WTC11 (cell line): ENCODE measurements around the gene SCD5.

ENCODE experiments used
- GABPB1 ChIP-seq: sonication (generic); formaldehyde crosslinking; IDR thresholded peaks from 2 replicates; pipeline ENCODE4 v1.8.1; 2023; ENCODE audit warnings: mild to moderate bottlenecking, missing genetic modification reagents
- IRF2 ChIP-seq: sonication (generic); formaldehyde crosslinking; IDR thresholded peaks from 2 replicates; pipeline ENCODE4 v1.8.0; 2022; ENCODE audit warnings: low read depth, missing genetic modification reagents, borderline replicate concordance
- JAZF1 ChIP-seq: fragments of 250-450 bp; sonication (Bioruptor Pico); IDR thresholded peaks from 2 replicates; pipeline ENCODE4 v1.9.0; 2021; ENCODE audit warnings: moderate library complexity, mild to moderate bottlenecking, inconsistent platforms
- NFYB ChIP-seq: sonication (generic); formaldehyde crosslinking; conservative IDR thresholded peaks from 2 replicates; pipeline ENCODE4 v1.8.0; 2022; ENCODE audit warnings: low read depth, missing genetic modification reagents
- NR1H2 ChIP-seq: sonication (generic); formaldehyde crosslinking; IDR thresholded peaks from 2 replicates; pipeline ENCODE4 v1.9.0; 2021; ENCODE audit warnings: mild to moderate bottlenecking, moderate library complexity, missing genetic modification reagents
- SMAD3 ChIP-seq: sonication (generic); formaldehyde crosslinking; IDR thresholded peaks from 2 replicates; pipeline ENCODE4 v1.8.0; 2022; ENCODE audit warnings: missing genetic modification reagents, mild to moderate bottlenecking, borderline replicate concordance
- SMAD4 ChIP-seq: sonication (generic); formaldehyde crosslinking; IDR thresholded peaks from 2 replicates; pipeline ENCODE4 v1.8.0; 2022; ENCODE audit warnings: mild to moderate bottlenecking, missing genetic modification reagents
- TEAD4 ChIP-seq: sonication (generic); formaldehyde crosslinking; IDR thresholded peaks from 2 replicates; pipeline ENCODE4 v1.8.0; 2022; ENCODE audit warnings: mild to moderate bottlenecking, missing genetic modification reagents
- ZNF121 ChIP-seq: sonication (generic); formaldehyde crosslinking; IDR thresholded peaks from 2 replicates; pipeline ENCODE4 v1.8.0; 2023; ENCODE audit warnings: missing genetic modification reagents
- ZNF317 ChIP-seq: sonication (generic); formaldehyde crosslinking; IDR thresholded peaks from 2 replicates; pipeline ENCODE4 v1.8.1; 2023; ENCODE audit warnings: low read depth, mild to moderate bottlenecking, moderate library complexity, missing genetic modification reagents, borderline replicate concordance
- TF ChIP-seq, protein P1 (sequence below): fragments of 200-600 bp; IDR thresholded peaks from 2 replicates; pipeline ENCODE4 v1.8.0; 2022; ENCODE audit warnings: antibody characterized with exemption
- TF ChIP-seq, protein P2 (sequence below): sonication (generic); formaldehyde crosslinking; IDR thresholded peaks from 2 replicates; pipeline ENCODE4 v1.8.1; 2022; ENCODE audit warnings: mild to moderate bottlenecking, moderate library complexity, missing genetic modification reagents
- TF ChIP-seq, protein P3 (sequence below): sonication (generic); formaldehyde crosslinking; IDR thresholded peaks from 2 replicates; pipeline ENCODE4 v1.8.1; 2023; ENCODE audit warnings: mild to moderate bottlenecking, missing genetic modification reagents

- TF ChIP-seq JAZF1 (CRISPR knock-in tag) = no peak
- TF ChIP-seq, protein P1, sequence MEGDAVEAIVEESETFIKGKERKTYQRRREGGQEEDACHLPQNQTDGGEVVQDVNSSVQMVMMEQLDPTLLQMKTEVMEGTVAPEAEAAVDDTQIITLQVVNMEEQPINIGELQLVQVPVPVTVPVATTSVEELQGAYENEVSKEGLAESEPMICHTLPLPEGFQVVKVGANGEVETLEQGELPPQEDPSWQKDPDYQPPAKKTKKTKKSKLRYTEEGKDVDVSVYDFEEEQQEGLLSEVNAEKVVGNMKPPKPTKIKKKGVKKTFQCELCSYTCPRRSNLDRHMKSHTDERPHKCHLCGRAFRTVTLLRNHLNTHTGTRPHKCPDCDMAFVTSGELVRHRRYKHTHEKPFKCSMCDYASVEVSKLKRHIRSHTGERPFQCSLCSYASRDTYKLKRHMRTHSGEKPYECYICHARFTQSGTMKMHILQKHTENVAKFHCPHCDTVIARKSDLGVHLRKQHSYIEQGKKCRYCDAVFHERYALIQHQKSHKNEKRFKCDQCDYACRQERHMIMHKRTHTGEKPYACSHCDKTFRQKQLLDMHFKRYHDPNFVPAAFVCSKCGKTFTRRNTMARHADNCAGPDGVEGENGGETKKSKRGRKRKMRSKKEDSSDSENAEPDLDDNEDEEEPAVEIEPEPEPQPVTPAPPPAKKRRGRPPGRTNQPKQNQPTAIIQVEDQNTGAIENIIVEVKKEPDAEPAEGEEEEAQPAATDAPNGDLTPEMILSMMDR = no peak
- TF ChIP-seq, protein P2, sequence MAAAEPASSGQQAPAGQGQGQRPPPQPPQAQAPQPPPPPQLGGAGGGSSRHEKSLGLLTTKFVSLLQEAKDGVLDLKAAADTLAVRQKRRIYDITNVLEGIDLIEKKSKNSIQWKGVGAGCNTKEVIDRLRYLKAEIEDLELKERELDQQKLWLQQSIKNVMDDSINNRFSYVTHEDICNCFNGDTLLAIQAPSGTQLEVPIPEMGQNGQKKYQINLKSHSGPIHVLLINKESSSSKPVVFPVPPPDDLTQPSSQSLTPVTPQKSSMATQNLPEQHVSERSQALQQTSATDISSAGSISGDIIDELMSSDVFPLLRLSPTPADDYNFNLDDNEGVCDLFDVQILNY (CRISPR knock-in tag) = no peak
- TF ChIP-seq SMAD4 (CRISPR knock-in tag) = no peak
- TF ChIP-seq IRF2 (CRISPR knock-in tag) = no peak
- TF ChIP-seq ZNF317 (CRISPR knock-in tag) = no peak
- no peak for TF ChIP-seq TEAD4 (CRISPR knock-in tag)
- TF ChIP-seq SMAD3 = no peak
- TF ChIP-seq, protein P3, sequence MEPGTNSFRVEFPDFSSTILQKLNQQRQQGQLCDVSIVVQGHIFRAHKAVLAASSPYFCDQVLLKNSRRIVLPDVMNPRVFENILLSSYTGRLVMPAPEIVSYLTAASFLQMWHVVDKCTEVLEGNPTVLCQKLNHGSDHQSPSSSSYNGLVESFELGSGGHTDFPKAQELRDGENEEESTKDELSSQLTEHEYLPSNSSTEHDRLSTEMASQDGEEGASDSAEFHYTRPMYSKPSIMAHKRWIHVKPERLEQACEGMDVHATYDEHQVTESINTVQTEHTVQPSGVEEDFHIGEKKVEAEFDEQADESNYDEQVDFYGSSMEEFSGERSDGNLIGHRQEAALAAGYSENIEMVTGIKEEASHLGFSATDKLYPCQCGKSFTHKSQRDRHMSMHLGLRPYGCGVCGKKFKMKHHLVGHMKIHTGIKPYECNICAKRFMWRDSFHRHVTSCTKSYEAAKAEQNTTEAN (CRISPR knock-in tag) = no peak
- TF ChIP-seq NR1H2 (CRISPR knock-in tag) = no peak
- no peak for TF ChIP-seq GABPB1 (CRISPR knock-in tag)
- no peak for TF ChIP-seq ZNF121
- TF ChIP-seq NFYB (CRISPR knock-in tag) = no peak
Observed at GRCh38 chr4:82780170-82780751, 18.3 kb downstream of the SCD5 start.
